Fibroblast of skin of scalp (primary cell): ENCODE results near the gene DLG2.

Experiments
- DNase-seq: peaks from one replicate; pipeline ENCODE4 v3.0.0-alpha.2; 2013

Gene DLG2

GRCh38 chr11:84543367-84544159 is 1083.6 kb downstream of the DLG2 start:
- no peak for DNase-seq

GRCh38 chr11:84541731-84542340 is 1085.3 kb downstream of the DLG2 start:
- DNase-seq = peak; percentile 7

GRCh38 chr11:84536456-84536855 is 1090.7 kb downstream of the DLG2 start:
- DNase-seq = no peak

- no peak for DNase-seq
Observed at GRCh38 chr11:84532364-84532763, 1094.8 kb downstream of the DLG2 start.

GRCh38 chr11:84526250-84526649 is 1100.9 kb downstream of the DLG2 start:
- no peak for DNase-seq

- peak; percentile 34 for DNase-seq
Observed at GRCh38 chr11:84524422-84525051, 1102.6 kb downstream of the DLG2 start.

GRCh38 chr11:84522331-84522730 is 1104.8 kb downstream of the DLG2 start:
- no peak for DNase-seq

- no peak for DNase-seq
Observed at GRCh38 chr11:84518631-84519183, 1108.4 kb downstream of the DLG2 start.

- DNase-seq = no peak
Observed at GRCh38 chr11:84514436-84514835, 1112.7 kb downstream of the DLG2 start.

- no peak for DNase-seq
Observed at GRCh38 chr11:84503503-84503902, 1123.6 kb downstream of the DLG2 start.

GRCh38 chr11:84501750-84502149 is 1125.4 kb downstream of the DLG2 start:
- DNase-seq = no peak

- DNase-seq = peak; percentile 83
Observed at GRCh38 chr11:84497981-84498411, 1129.1 kb downstream of the DLG2 start.

- no peak for DNase-seq
Observed at GRCh38 chr11:84497181-84497580, 1130.0 kb downstream of the DLG2 start.

GRCh38 chr11:84496122-84496521 is 1131.0 kb downstream of the DLG2 start:
- DNase-seq = no peak

GRCh38 chr11:84480131-84480530 is 1147.0 kb downstream of the DLG2 start:
- no peak for DNase-seq

GRCh38 chr11:84476581-84476980 is 1150.6 kb downstream of the DLG2 start:
- DNase-seq = peak; percentile 31

- DNase-seq = no peak
Observed at GRCh38 chr11:84471501-84471900, 1155.6 kb downstream of the DLG2 start.

- DNase-seq = no peak
Observed at GRCh38 chr11:84468235-84468634, 1158.9 kb downstream of the DLG2 start.

GRCh38 chr11:84465040-84465439 is 1162.1 kb downstream of the DLG2 start:
- DNase-seq = peak; percentile 18

- no peak for DNase-seq
Observed at GRCh38 chr11:84455691-84456090, 1171.5 kb downstream of the DLG2 start.

- DNase-seq = no peak
Observed at GRCh38 chr11:84452211-84452610, 1174.9 kb downstream of the DLG2 start.

- DNase-seq = no peak
Observed at GRCh38 chr11:84438565-84438964, 1188.6 kb downstream of the DLG2 start.
